HepG2 (cell line): Measurements from ENCODE around the gene AUP1. TPM values are rescaled to one million over a fixed set of nuclear protein-coding genes. Genes with fewer than 3 reads are reported as not detected.

Experiments used
- ETV6 ChIP-seq: sonication (generic); formaldehyde crosslinking; conservative IDR thresholded peaks from 2 replicates; pipeline ENCODE4 v1.4.0; 2020; ENCODE audit warnings: missing genetic modification reagents
- GMEB1 ChIP-seq: sonication (generic); formaldehyde crosslinking; IDR thresholded peaks from 2 replicates; pipeline ENCODE4 v1.5.1; 2020; ENCODE audit warnings: missing genetic modification reagents, mild to moderate bottlenecking, borderline replicate concordance
- HNRNPLL ChIP-seq: fragments of 200-400 bp; formaldehyde crosslinking; IDR thresholded peaks from 2 replicates; pipeline ENCODE4 v1.6.1; 2017; ENCODE audit warnings: mild to moderate bottlenecking, low read depth, low read length; ENCODE audit not compliant: poor library complexity, severe bottlenecking
- MBNL3 ChIP-seq: fragments of 250-450 bp; sonication (Bioruptor Pico); conservative IDR thresholded peaks from 2 replicates; pipeline ENCODE4 v1.8.0; 2022; ENCODE audit warnings: mild to moderate bottlenecking, inconsistent platforms
- MIXL1 ChIP-seq: IDR thresholded peaks from 2 replicates; pipeline ENCODE4 v1.6.1; 2016
- MXD4 ChIP-seq: IDR thresholded peaks from 2 replicates; pipeline ENCODE4 v1.6.1; 2016; ENCODE audit warnings: mild to moderate bottlenecking, missing biosample characterization, missing genetic modification reagents
- PAX8 ChIP-seq: sonication (generic); formaldehyde crosslinking; IDR thresholded peaks from 2 replicates; pipeline ENCODE4 v1.8.0; 2022; ENCODE audit warnings: mild to moderate bottlenecking, missing genetic modification reagents, borderline replicate concordance
- PHF5A ChIP-seq: IDR thresholded peaks from one replicate; pipeline ENCODE4 v1.6.1; 2018; ENCODE audit warnings: low read depth, missing genetic modification reagents; ENCODE audit not compliant: unreplicated experiment
- RFX3 ChIP-seq: IDR thresholded peaks from 2 replicates; pipeline ENCODE4 v1.6.1; 2016; ENCODE audit warnings: missing biosample characterization, missing genetic modification reagents
- ZC3H4 ChIP-seq: sonication (generic); formaldehyde crosslinking; IDR thresholded peaks from 2 replicates; pipeline ENCODE4 v1.4.0; 2020; ENCODE audit warnings: missing genetic modification reagents, borderline replicate concordance
- ZFP37 ChIP-seq: sonication (generic); formaldehyde crosslinking; IDR thresholded peaks from 2 replicates; pipeline ENCODE4 v1.4.0; 2020; ENCODE audit warnings: missing genetic modification reagents, borderline replicate concordance
- ZMYM3 ChIP-seq: sonication (generic); formaldehyde crosslinking; IDR thresholded peaks from 2 replicates; pipeline ENCODE4 v1.5.1; 2020; ENCODE audit warnings: mild to moderate bottlenecking, missing genetic modification reagents
- ZNF10 ChIP-seq: sonication (generic); formaldehyde crosslinking; IDR thresholded peaks from 2 replicates; pipeline ENCODE4 v1.4.0; 2020; ENCODE audit warnings: mild to moderate bottlenecking, low read depth, missing genetic modification reagents, borderline replicate concordance
- ZNF557 ChIP-seq: sonication (generic); formaldehyde crosslinking; IDR thresholded peaks from 2 replicates; pipeline ENCODE4 v1.4.0; 2020; ENCODE audit warnings: missing genetic modification reagents
- ZNF747 ChIP-seq: sonication (generic); formaldehyde crosslinking; IDR thresholded peaks from 2 replicates; pipeline ENCODE4 v1.8.1; 2023; ENCODE audit warnings: missing genetic modification reagents, mild to moderate bottlenecking, borderline replicate concordance
- ZNF777 ChIP-seq: sonication (generic); formaldehyde crosslinking; IDR thresholded peaks from 2 replicates; pipeline ENCODE4 v1.4.0; 2020; ENCODE audit warnings: missing genetic modification reagents
- ZNF792 ChIP-seq: IDR thresholded peaks from 2 replicates; pipeline ENCODE4 v1.6.1; 2016
- ZSCAN29 ChIP-seq: sonication (generic); formaldehyde crosslinking; conservative IDR thresholded peaks from 2 replicates; pipeline ENCODE4 v1.4.0; 2020; ENCODE audit warnings: mild to moderate bottlenecking, missing genetic modification reagents
- polyA plus RNA-seq, 8 experiments: library from polyadenylated mRNA; depleted of rRNA in 3 of 8; stranded (reverse) in 7 of 8; unstranded in 1 of 8; fragments of >200 nt; fragmentation: Illumina TruSeq in 4 of 8; extraction: Trizol in 4 of 8; gene quantifications; 2 replicates each; pipeline versions ENCODE4 v1.2.1 to v1.2.3, GENCODE V29; 2011 to 2016; ENCODE audit warnings: low read depth in 4 of 8, missing spikeins in 1 of 8, mixed read lengths in 1 of 8; ENCODE audit not compliant: insufficient read depth in 1 of 8
- total RNA-seq, 5 experiments: library from RNA; depleted of rRNA; stranded (reverse); fragments of >200 nt; fragmentation: Illumina TruSeq; extraction: Trizol; gene quantifications; 2 replicates each; pipeline ENCODE4 v1.2.3, GENCODE V29; 2016; ENCODE audit warnings: low read depth in 1 of 5
- TF ChIP-seq, protein P1 (sequence below): sonication (generic); formaldehyde crosslinking; IDR thresholded peaks from 2 replicates; pipeline ENCODE4 v1.4.0; 2020; ENCODE audit warnings: low read depth, missing genetic modification reagents
- TF ChIP-seq, protein P2 (sequence below): IDR thresholded peaks from 2 replicates; pipeline ENCODE4 v1.6.1; 2016

AUP1 gene
- total and polyA plus RNA-seq, 2 of the 13 experiments (the other 11 are each of a cell fraction or from before 2014, with no cell fraction given), result 174 to 267 TPM

- TF ChIP-seq, protein P1, sequence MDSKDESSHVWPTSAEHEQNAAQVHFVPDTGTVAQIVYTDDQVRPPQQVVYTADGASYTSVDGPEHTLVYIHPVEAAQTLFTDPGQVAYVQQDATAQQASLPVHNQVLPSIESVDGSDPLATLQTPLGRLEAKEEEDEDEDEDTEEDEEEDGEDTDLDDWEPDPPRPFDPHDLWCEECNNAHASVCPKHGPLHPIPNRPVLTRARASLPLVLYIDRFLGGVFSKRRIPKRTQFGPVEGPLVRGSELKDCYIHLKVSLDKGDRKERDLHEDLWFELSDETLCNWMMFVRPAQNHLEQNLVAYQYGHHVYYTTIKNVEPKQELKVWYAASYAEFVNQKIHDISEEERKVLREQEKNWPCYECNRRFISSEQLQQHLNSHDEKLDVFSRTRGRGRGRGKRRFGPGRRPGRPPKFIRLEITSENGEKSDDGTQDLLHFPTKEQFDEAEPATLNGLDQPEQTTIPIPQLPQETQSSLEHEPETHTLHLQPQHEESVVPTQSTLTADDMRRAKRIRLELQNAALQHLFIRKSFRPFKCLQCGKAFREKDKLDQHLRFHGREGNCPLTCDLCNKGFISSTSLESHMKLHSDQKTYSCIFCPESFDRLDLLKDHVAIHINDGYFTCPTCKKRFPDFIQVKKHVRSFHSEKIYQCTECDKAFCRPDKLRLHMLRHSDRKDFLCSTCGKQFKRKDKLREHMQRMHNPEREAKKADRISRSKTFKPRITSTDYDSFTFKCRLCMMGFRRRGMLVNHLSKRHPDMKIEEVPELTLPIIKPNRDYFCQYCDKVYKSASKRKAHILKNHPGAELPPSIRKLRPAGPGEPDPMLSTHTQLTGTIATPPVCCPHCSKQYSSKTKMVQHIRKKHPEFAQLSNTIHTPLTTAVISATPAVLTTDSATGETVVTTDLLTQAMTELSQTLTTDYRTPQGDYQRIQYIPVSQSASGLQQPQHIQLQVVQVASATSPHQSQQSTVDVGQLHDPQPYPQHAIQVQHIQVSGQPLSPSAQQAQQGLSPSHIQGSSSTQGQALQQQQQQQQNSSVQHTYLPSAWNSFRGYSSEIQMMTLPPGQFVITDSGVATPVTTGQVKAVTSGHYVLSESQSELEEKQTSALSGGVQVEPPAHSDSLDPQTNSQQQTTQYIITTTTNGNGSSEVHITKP (CRISPR knock-in tag), result peak; percentile 89
- TF ChIP-seq HNRNPLL (peak; percentile 76), MXD4 (CRISPR knock-in tag) (peak; percentile 85), MIXL1 (CRISPR knock-in tag) (peak; percentile 81), ZC3H4 (CRISPR knock-in tag) (peak; percentile 86; the same call in 1 of the 2 replicates), GMEB1 (peak; percentile 74; the same call in 1 of the 2 replicates), ZNF792 (CRISPR knock-in tag) (peak; percentile 56; the same call in 1 of the 2 replicates), ETV6 (CRISPR knock-in tag) (0 out of 2 replicates have a peak, but pooled peaks have one; percentile 27), ZSCAN29 (CRISPR knock-in tag) (0 out of 2 replicates have a peak, but pooled peaks have one; percentile 64), MBNL3 (no peak; the same call in 1 of the 2 replicates), ZNF747 (CRISPR knock-in tag) (peak; percentile 94; the same call in 1 of the 2 replicates), ZNF557 (CRISPR knock-in tag) (peak; percentile 53; the same call in 1 of the 2 replicates), ZNF10 (CRISPR knock-in tag) (no peak), ZFP37 (peak; percentile 59), ZMYM3 (CRISPR knock-in tag) (peak; percentile 37; the same call in 1 of the 2 replicates), PAX8 (peak; percentile 93; the same call in 1 of the 2 replicates), ZNF777 (CRISPR knock-in tag) (peak; percentile 91), PHF5A (CRISPR knock-in tag) (peak; percentile 25), RFX3 (CRISPR knock-in tag) (peak; percentile 94)
- TF ChIP-seq, protein P2, sequence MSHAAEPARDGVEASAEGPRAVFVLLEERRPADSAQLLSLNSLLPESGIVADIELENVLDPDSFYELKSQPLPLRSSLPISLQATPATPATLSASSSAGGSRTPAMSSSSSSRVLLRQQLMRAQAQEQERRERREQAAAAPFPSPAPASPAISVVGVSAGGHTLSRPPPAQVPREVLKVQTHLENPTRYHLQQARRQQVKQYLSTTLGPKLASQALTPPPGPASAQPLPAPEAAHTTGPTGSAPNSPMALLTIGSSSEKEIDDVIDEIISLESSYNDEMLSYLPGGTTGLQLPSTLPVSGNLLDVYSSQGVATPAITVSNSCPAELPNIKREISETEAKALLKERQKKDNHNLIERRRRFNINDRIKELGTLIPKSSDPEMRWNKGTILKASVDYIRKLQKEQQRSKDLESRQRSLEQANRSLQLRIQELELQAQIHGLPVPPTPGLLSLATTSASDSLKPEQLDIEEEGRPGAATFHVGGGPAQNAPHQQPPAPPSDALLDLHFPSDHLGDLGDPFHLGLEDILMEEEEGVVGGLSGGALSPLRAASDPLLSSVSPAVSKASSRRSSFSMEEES (CRISPR knock-in tag), result peak; percentile 71; the same call in 1 of the 2 replicates
Measured at GRCh38 chr2:74507145-74507925, 22.2 kb downstream of the AUP1 start, which contains the start of gene PCGF1 (continued).
